ENCODE results near the gene LAMA4.
"Not testable (repeated sequence)": the region's sequence is repeated elsewhere in the genome, so short reads cannot be mapped to it uniquely, and the experiment has no call there.

The LAMA4 gene

DNA sequence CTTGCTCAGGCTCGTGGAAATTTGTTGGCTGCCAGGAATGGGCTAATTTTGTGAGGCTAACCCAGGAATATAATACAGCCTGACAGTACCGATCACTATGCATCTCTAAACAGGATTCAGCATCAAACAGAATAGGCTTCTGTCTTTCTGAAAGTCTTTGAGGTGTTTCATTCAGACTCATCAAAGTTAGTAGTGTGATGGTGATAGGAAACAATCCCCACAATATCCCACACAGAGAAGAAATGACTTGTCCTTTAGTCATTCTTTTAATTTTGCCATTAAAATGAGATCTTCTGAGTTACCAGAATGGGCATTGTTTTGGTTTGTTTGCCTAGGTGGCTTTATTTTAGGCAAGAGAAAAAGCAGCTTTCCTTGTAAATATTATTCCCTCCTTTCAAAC, 112.7 kb downstream of the LAMA4 start:
- no peak for DNase-seq

DNA sequence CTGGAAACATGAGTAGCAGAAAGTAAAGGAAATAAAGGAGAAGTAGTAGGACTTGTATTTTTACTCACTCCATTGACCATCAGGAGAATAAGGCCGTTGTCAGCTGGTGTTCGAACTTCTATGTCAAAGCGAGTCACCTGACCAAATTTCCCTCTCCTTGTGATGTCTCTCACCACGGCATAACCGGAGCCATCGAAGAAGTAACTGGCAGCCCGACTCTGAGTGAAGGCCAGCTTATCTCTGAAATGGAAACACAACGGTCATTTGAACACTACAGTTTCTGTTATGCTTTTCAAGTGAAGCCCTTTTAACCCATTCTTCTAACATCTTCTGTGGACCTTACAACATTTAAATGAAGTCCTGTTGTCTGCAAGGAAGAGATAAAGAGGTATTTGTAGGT, 115.3 kb downstream of the LAMA4 start:
- no peak for DNase-seq

DNA sequence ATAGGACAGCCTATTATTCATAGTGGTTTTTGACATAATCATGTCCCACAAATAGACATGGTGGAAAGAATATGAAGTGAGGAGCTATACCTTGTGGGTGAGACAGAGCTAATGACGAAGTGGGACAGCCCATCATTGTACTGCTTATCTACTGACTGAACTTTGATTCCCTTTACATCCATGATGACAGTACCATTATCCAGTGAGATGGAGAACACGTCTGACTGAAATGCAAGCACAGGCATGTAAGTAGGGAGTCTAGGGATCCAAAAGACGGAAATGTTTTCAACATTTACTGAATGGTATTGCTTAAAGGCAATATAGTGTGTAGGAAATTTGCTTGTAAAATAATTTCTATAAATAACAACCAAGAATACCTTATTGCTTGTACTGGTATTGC, 123.5 kb downstream of the LAMA4 start:
- DNase-seq = no peak

DNA sequence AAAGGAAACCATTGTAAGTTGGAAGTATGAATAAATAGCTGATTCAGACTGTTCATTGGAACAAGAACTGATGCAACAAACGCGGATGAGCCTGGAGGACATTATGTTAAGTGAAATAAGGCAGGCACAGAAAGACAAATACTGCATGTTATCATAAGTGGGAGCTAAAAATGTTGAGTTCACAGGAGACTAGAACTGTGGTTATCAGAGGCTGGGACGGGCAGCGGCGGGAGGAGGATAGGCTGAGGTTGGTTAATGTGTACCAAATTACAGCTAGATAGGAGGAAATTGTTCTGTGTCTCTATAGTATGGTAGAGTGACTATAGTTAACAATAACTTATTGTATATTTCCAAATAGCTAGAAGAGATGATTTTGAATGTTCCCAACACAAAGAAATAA, 126.2 kb downstream of the LAMA4 start:
- no peak for DNase-seq

DNA sequence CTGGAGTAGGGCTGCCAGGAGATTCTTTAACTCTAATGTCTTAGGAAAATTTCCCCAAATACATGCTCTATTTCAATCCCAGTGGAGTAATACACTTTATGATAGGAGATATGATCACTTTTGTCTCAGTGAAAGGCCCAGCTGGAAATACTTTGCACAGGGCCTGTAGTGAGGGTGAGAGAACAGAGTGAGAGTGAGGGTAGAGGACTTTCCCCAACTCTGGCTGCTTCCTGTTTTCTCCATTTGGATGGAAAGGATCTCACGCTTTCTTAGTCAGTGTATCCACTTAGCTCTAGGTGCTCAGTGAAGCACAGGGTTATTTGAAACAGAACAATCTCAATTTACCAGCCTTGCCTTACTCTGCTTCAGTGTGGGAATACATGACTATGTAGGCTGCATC, 130.4 kb downstream of the LAMA4 start:
- peak; percentile 47 for DNase-seq

DNA sequence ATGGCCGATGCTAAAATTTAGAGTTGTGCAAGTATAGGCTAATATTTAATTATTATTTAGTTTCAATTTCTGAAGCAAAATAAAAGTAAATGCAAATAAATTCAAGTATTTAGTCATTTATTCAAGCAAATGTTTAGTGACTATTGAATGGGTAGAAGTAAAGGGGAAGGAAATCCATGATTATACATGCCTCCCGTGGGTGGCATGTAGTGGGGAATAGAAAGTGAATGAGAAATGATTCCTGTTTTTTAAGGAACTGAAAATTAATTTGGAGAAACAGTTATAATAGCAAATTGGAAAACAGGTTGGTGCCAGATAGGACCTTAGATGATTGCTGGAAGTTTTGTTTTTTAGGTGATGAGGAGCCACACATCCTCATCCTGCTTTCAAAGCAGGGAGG, 131.6 kb downstream of the LAMA4 start:
- peak; percentile 90 for DNase-seq

DNA sequence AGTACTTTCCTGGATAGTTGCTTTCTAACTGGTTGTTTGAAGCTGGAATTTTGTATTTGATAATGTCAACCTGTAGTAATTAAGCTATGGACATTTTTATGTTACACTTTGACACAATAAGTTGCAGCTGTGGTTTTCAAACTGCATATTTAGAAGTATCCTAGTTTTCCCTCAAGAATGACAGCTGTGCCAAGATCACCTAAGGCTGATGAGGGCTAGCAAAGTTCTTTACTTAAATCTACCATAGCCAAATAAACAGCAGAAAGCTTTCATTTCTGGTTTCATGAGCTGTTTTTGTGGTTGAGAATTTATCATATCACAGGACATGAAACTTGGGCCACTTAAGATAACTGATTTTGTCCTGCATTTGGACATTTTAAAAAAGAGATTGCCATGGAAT, 136.3 kb downstream of the LAMA4 start:
- DNase-seq = peak; percentile 11

DNA sequence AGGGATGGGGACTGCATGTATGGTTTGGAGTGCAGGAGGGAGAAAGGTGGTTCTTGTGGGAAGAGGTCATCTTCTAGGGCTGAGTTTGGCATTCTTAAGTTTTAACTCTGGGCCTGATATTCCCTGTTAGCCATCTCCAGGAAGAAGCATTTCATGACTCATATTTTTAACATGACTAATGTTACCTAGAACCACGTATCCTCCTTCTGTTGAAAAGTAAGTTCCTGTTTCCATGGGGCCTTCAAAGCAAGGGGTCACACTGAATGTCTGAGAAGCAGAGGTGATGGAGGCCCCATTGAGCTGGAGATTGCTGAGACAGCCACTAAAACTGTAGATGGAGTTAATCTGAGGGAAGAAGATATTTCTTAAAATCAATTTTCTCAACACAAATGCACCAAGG, 136.8 kb downstream of the LAMA4 start:
- DNase-seq = peak; percentile 16

DNA sequence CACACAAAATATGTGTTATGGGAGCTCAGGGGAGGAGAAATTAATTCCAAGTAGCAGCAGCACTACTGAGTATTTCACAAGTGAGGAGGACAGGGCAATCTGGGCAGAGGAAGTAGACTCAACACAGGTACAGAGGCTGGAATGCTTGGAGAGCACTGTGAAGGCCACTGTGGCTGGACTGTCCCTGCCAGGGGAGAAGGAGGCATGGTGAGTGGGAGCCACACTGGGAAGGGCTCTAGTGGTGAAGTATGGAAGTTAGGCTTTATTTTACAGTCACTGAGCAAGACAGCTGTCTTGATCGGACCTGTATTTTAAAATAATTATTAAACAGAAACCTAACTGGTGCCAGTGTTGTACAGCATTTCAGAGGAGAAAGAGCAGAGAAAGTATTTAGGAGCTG, 138.1 kb downstream of the LAMA4 start:
- no peak for DNase-seq

DNA sequence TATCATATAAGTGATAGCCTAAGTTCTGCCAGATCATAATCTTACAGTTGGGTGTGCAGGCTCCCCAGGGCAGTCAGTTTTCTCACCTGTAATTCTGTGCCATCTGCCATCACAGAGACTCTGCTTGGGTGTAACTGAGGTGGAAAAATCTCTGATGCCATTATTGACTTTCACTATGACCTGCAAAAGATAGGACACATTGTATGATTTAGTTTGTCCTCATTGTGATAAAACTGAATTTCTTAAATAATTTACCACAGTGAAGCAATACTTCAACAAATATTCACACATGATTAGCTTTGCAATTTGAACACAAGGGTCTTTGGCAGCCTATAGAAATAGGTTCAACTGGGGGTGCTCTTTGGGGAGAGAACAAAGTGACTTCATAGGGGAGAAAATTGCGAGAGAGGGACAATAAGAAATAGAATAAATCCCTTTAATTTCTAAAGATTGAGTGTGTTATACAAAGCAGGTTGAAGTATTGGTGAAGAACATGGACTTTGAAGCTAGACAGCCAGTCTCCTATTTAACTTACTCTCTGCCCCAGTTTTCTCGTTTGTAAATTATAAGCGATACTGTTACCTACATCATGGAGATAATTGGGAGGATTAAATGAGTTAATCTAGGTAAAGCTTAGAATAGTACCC, 139.7 kb downstream of the LAMA4 start:
- no peak for DNase-seq

DNA sequence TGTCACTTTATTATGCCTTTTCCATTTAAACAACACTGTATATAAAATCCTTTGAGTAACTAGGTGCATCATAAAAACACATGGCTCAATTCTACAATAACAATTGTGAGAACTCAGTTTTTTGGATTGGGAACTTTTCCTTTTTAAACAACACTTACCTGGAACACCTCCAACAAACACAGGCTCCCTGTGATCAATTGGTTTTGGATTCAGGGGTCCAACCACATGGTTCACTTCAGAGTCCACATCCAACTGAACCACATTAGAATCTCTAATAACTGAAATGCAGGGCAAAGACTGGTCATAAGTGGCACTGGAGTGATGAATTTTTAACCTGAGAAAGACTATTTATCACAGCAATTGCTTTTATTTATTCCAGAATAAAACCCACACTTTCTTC, 140.4 kb downstream of the LAMA4 start:
- DNase-seq = no peak

DNA sequence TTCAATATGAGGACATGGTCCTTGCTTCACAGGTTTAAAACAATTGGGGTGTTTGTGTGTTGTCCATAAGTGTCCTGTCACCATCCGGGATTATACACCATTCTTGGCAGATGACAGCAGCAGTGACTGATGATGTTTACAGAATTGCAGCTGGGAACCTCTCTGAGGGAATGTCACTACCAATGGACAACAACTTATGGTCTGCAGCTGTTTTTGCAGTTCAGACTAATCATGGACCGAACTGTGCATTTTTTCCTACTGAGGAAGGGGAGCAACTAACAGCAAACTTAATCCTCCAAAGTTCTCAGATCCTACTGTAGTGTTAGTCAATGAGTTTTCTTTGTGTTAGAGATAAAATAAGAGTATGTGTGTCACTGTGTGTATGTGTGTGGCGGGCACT, 140.9 kb downstream of the LAMA4 start:
- no peak for DNase-seq

DNA sequence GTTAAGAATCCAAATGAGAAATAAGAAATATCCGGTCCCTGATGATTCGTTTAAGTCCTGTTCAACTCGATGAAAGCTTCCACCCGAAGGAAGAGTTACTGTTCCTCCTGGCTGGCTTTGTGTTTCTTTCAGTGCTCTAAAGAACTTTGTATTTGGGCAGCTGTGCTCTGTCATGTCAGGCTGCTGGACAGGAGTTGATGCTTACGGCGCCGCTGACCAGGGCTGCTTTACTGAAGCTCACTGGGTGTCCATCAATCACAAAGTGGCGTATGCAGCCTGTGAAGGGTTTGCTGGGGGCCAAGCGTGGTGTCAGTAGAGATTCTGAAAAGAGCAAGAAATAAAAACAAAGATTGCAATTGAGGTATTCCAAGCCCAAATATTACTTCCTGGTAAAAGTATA, 145.1 kb downstream of the LAMA4 start:
- no peak for DNase-seq

DNA sequence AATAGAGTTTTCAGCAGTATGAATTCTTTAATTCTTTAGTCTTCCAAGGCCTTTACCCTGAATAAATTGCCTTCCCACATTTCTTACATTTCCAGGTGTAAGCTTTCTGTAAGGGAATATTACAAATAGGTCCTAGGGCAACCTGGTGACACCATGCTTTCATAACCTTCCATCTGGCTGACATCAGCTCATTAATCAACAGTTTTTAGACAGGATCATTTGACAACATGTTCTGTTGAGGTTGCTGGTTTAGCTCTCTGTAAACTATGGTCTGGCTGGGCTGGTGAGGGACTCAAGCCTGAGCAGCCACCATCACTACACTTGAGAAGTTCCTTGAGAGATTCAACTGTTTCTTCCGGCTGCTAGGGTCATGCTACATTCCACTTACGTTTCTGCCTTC, 147.8 kb downstream of the LAMA4 start:
- DNase-seq = no peak

DNA sequence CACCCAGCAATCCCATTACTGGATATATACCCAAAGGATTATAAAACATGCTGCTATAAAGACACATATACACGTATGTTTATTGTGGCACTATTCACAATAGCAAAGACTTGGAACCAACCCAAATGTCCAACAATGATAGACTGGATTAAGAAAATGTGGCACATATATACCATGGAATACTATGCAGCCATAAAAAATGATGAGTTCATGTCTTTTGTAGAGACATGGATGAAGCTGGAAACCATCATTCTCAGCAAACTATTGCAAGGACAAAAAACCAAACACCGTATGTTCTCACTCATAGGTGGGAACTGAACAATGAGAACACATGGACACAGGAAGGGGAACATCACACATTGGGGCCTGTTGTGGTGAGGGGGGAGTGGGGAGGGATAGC, 148.3 kb downstream of the LAMA4 start:
- not testable (repeated sequence) for DNase-seq

DNA sequence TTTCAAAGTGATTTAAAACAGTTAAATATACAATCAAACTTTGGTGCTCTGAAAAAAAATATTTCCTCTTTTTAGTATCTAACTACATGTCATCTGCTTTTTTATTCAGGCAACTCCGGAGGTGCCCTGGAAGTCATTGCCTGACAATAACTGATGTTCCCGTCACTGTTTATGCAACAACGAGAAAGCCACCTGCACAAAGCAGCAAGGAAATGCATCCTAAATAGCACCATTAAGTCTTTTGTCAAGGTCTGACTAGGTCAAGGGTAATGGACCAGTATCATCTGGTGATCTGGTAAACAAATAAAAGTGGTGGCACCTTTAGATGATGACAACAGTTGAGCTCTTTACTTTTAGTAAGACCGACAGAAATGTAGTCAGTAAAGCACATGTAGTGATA, 153.8 kb downstream of the LAMA4 start:
- no peak for DNase-seq

DNA sequence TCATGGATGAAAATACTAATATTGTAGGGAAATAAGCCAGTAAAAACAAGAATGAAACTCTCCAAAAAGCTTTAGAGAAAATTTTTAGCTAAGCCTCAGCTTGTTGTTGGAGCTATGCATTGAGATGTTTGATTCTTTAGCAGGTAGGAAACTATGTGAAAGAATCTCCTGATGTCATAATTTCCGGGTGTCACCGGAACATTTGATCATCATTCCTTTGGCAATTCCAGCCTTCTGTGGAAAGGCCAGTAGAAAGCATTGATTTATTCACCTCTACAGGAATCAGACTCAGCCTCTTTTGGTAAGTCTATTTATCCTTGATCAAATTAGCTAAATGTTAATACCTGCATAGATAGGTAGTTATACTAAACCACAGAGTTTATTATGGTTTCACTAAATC, 157.5 kb downstream of the LAMA4 start:
- no peak for DNase-seq

DNA sequence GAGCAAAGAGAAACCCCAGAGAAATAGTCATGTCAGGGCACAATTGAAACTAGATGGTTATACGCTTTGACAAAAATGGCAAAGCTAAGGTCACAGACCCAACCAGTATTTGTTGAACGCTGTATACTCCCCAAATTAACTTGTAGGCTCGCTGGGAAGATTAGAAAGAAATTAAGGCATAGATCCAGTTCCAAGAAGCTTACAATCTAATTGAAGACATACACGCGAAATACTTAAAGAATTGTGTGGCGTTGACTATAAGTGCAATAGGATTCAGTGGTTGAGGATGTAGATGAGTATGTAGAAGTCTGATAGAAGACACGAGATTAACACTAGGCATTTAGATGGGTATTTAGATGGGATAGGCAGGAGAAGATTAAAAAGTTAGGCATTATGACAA, 166.5 kb downstream of the LAMA4 start:
- no peak for DNase-seq

DNA sequence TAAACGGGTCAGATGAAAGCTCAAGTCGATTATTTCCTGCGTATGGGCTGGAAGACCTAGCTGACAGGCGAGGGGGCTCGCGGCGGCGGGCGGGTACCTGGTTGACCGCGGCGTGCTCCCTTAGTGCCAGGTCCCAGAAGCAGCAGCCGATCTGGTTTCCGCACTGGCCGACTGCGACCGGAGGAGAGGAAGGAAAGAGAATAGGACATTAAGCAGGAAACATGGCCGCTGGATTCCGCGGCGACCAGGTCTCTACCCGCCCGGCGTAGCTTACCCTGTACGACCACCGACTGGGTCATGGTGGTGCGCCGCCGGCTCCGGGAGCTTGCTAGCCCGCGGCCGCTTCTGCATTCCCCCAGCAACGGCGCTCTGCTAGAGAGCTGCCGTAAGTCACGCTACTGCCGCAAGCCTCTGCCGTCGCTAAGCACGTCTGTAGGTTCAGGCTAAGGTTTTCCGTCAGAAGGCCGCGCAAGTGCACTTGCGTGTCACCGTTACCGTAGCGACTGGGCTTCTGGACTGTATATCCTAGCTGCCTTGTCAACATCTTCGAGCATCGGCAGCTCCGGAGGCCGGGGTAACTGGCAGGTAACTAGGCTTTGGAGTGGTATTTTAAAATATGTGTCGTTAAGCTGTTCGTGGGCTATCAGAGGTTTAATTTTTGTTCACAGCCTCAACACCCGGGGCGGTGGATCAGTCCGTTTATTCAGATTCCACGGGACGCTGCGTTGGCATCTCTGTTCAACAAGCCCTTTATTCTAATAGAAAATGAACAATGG, 167.0 kb downstream of the LAMA4 start, which contains the start of the genes FAM229B and TUBE1:
TSS of gene FAM229B (plus strand) at position 456 of the 776 bp plus-strand sequence. CDS start 11,693 bp downstream, outside the sequence.
TSS of gene TUBE1 (minus strand) at position 347 of the 776 bp plus-strand sequence. CDS start at position 299, 48 bp downstream.
- peak; percentile 96 for DNase-seq

DNA sequence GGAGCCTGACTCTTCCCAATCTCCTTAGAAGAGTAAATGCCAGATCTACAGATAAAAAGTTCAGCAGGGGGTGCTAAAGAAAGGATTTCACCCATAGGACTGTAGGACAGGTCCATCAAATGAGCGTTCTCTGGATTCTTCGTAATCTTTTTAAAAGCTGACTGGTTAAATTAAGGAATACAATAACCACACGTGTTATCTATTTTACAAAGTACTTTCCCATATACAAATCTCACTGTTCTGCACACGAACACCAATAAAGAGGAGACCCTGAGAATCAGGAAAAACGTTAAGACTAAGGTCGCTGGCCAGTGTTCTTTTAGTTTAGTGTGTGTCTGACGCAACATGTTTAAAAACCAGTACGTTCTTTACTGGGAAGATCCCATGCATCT, 167.6 kb downstream of the LAMA4 start:
- DNase-seq = peak; percentile 60

DNA sequence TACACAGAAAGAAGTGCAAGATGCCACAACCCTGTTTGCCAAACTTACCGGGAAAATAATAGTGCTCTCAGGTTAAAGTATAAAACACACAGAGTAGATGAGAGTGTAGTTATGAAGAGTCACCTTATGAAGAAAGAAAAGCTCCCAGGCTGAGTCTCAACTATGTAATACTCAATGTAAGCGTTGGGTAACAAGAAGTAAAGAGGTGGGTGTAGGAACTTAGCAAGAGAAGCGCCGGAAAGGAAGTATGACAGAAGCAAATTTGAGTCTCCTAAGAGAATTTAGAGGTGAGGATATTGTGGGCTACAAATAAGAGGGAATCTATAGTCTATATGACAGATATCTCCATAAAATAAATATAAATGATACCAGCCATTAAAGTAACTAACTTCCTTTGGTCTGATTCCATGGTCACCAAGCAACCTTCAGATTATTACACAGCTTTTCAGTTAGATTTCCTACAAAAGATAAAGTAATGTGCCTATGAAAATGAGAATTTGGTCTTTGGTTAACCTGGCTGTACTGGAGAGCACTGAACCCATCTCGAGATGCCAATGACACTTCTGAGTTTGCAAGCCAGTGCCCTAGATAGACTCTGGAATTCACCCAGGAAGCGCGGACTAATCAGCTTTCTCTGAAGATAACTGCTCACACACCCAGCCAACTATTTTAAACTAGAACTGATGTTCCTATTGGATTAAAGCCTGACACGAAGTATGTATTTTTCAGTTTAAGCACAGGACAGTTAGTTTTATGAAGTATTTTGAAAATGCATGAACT, 168.9 kb downstream of the LAMA4 start:
- peak; percentile 83 for DNase-seq

DNA sequence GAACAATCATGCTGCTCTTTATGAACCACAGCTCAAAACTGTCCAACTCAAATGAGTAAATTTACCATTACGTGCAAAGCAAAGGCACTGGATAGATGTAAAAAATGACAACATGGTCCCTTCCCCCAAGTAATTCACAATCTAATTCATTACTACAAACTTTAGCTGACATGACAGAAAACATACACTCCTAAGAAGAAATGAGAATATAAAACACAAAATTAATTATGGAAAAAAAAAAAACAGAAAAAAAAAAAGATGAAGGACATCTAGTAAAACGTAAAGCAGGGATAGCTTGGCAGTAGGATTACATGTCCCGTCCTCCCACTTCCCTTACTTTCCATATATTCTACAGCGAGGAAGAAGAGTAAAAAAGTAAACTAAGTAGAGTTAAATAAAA, 172.8 kb downstream of the LAMA4 start:
- no peak for DNase-seq

DNA sequence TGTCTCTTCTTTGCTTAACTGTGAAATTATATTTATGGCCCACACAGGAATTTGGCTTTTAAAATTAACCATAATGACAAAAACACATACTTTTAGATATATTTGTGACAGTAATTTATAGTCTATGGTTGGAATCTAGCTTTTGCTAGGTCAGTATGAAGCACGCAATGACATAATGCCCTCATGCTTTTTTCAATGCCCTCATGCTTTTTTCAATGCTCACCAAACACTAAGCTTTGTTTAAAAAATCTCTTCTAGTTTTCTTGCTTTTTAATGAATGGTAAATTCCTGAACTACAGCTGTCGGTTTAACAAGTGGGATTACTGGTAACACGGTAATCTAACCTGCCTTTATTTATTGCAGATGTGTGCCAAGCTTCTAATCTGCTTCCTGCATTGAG, 187.8 kb downstream of the LAMA4 start:
- no peak for DNase-seq
